GM21717 (cell line): ENCODE measurements around the gene GJA3.

ENCODE experiments used
- ATAC-seq: cut with Tn5 transposase; IDR thresholded peaks from one replicate; pipeline ENCODE4 v1.9.1; 2021; ENCODE audit warnings: mild to moderate bottlenecking, moderate library complexity; ENCODE audit not compliant: unreplicated experiment

Gene GJA3

DNA sequence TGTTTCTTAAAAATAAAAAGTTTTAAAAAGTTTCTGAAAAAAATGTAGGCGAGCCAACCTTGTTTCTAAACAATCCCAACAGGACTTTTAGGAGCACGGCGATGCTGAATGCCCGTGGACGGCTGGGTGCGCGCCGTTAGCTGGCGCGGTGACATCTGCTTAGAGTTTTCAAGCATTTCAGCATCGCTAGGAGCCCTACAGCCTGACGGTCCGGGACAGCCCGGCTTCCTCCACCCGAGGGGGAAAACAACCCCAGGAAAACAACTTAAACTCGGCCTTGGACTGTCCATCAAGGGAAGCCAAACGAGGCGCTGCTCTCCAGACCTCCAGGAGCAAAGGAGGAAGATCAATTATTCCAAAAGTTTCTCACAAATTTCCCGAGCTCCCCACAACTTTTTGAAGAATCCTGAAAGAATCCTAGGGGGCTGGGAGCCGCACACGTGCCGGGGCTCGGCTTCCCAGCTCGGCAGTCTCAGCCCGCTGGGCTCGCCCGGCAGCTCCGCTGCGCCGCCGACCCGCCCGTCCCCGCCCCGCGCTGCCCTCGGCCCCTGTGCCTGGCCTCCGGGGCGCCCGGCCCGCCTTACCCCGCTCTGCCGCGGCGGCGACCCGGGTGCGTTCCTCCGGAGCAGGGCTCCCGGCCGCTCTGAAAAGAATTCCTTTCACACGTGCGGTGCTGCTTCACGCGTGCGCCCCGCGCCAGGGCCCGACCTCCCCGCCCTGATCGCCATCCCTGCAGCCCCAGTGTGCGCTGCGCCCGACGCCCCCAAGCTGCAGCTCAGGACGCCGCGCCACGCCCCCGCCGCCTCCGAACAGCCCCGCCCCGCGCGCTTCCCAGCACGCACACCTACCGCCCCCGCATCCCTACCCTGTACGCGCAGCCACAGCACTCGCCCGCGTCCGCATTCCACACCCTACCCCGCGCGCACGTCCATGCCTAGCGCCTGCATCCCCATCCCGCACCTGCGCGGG, at the start of gene GJA3:
TSS of gene GJA3 (minus strand) at position 747 of the 969 bp plus-strand sequence. CDS start 17,764 bp downstream, outside the sequence.
- peak; percentile 48 for ATAC-seq

DNA sequence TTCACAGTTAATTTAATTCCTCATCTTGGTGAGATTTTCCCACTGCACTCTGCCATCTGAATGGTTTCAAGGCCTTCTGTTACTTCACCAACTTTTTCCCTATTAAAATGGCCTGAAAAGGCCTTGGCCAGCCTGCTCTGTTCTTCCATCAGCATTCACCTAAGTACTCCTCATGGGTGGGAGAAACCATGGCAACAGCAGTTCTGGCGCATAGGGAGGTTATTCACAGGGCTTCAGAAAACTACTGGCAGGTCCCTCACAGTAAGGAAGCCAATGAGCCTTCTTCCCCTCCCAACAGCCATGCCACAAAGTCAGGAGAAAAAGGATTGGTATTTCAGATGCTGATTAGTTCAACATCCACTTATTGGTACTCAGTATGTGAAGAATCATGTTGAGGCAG, 49.1 kb upstream of the GJA3 start:
- no peak for ATAC-seq

DNA sequence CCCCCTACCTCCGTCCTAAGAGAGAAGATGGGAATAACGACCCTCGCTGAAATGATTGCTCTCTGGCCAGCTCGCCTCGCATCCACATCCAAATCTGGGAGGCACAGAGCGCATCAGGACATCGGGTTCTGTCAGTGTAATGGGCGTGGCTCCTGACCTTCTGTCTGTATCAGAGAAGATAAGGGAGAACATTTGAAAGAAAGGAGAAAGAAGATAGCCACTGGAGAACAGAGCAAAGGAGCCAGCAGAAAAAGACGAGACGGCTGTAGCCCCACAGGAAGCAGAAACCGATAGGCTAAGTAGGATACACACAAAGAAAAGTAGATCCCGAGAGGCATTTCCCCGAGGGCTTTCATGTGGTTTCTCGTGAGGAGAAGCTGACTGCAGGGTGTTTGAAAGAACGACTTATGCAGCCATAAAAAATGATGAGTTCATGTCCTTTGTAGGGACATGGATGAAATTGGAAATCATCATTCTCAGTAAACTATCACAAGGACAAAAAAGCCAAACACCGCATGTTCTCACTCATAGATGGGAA, 45.9 kb upstream of the GJA3 start:
- ATAC-seq: no peak

DNA sequence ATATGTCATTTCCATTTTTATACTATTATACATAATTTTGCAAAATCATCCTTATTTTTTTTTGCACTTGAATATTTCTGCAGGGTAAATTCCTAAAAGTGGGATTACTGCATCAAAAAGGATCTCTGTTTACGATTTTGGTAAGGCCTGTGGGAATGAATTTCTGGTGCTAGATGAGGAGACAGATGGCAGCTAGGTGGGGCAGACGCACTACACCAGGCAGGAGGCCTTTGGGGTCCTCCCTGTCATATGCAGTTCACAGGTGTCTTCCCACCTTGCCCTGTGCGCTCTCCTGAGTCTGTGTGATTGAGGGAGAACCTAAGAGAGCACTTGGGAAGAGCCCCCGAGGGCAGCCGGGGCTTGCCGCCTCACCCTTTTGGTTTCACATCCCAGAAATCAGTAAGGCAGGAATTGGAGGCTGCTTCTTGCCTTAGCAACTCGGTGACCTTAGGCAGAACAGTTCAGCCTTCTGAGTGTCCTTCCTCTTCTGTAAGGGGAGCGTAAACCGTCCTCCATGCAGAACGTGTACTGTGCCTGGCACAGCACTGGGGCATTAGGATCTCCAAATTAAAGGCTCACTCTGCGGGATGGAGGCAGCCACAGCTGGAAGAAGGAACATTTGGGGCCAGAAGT, 45.3 kb upstream of the GJA3 start:
- ATAC-seq: no peak

DNA sequence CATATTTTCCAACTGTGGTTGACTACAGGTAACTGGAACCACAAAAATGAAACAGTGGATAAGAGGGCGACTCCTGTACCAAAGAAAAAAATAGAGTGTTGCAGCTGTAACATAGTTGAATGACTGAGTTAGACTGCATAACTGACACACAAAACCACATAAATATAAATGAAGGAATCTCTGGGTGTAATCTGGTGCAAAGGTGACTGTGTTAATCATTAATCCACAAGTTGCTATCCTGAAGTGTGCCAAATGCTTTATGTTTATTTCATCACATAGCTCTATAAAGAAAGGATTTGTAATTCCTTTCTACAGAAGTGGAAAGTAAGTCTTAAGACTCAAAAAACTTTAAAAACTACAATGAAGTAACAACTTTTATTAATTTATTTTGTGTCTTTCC, 37.9 kb upstream of the GJA3 start:
- no peak for ATAC-seq

DNA sequence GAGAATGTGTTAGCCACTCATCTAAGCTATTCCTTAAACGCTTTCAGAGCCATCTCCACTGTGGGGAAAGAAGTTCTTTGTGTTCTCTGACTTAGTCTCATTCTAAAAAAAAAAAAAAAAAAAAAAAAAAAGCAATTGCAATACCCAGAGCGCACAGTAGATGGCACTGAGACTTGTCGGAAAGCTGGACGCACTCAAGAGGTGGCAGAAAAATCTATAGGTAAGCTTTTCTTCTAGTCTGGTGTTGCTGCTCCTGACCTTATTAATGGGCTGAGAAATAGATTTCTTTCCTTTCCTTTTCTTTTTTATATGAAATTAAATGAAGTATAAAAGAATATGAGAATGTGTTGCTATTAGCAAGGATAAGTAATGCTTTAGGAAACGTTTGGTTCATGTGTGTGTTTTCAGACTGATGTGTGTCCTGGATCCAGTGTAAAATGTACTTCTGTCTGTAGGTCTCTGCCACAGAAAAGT, 36.5 kb upstream of the GJA3 start:
- no peak for ATAC-seq

DNA sequence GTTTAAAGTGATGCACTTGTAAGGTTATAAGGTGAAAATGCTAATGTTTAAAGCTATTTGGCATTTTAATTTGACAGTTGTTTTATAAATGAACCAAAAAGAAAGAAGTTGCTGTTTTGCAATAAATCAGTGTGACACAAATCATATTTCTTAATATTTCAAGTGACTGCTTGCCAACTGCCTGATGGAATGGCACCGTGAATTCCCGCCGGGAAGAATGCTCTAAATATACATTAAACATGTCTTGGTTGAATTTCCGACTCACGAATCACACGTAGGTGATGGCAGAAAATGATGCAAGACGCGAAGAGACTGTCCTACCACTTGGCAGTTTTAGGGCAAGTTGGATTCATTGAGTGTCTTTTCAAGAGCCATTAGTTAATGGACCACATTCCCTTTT, 34.9 kb upstream of the GJA3 start:
- no peak for ATAC-seq

DNA sequence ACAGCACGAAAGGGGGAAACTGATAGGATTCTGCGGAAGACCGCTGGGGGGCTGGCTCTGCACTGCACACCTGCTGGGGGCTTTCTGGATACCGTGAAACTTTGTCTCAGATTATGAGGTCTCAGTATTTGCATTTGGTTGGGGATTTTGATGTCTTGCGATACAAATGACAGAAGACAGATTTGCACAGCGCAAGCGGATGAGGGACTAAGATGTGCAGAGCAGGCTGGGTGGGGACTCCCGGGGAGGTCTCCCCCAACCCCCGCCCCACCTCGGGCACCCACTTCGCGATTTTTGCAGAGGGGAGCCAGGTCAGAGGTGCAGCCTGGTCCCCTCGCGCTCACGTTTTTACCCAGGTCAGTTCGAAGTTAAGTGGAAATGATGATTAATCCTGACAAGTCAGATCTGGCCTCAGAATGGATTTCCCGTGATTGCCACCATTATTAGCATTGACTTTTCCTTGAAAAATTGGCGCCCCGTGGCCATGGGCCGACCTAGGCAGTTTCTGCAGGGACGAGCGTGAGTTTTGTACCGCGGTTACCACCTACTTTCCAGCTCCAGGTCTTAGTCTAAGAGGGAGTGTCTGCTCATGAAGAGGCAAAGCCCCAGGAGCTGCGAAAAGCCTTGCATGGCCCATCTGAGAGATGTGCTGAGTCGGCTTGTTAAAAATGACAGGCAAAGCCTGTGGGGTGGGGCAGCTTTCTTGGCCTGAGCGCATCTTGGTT, 33.2 kb upstream of the GJA3 start:
- no peak for ATAC-seq

DNA sequence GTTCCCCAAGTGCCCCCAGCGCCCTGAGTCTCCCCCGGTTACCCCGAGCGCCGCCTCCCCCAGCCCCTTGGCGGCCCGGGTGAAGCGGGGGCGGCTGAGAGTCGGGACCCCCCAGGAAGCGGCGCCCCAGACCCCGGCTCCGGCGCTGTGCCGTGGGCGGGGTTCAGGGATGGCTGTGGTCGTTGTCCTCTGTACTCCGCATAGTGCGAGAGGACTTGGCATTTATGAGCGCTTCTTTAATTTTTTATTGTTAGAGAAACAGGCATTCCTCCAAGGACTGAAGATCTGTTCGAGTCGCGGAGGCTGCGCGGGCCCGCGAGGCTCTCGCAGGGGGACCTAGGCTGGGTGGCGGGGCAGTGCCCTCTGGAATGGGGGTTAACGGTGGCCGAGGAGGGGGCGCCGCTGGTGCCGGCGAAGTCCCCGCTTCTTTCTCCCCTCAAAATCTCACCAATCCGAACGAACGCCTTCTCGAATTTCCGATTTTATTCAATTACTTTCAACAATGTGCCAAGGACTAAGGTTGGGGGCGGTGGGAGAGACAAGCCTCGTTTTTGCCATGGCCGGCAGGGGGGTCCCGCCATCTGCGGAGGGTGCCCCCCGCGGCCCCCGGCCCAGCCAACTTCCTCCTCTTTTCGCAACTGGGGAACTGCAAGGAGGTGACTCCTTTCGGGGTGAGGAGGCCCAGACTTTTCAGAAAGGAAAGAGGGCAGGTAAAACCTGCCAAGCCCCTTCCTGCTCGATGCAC, 32.5 kb upstream of the GJA3 start:
- ATAC-seq: no peak

DNA sequence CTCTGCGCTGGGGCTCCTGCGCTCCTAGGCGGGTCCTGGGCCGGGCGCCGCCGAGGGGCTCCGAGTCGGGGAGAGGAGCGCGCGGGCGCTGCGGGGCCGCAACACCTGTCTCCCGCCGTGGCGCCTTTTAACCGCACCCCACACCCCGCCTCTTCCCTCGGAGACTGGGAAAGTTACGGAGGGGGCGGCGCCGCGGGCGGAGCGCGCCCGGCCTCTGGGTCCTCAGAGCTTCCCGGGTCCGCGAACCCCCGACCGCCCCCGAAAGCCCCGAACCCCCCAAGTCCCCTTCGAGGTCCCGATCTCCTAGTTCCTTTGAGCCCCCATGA, 31.9 kb upstream of the GJA3 start, which contains the start of gene GJB2:
TSS of gene GJB2 (minus strand) at position 103 of the 326 bp plus-strand sequence. CDS start 3,357 bp downstream, outside the sequence.
- no peak for ATAC-seq

DNA sequence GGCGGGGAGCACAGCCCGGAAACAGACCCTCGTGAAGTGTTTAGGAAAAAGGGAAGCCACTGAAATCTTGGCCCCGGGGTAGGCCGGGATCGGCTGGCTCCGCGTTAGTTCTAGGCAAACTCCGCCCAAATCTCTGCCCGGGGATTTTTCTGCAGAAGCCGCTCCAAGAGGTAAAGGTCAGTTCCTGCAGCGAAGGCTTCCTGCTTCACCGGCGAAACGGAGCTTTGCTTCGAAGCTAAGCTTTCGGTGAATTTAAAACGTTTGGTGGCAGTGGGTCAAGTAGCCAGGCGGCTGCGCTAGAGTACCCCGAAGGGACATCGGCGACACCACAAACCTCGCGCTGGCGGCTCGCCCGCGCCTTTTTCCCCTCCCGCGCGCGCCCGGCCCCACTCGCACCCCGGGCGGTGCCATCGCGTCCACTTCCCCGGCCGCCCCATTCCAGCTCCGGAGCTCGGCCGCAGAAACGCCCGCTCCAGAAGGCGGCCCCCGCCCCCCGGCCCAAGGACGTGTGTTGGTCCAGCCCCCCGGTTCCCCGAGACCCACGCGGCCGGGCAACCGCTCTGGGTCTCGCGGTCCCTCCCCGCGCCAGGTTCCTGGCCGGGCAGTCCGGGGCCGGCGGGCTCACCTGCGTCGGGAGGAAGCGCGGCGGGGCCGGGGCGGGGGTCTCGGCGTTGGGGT, 31.4 kb upstream of the GJA3 start:
- no peak for ATAC-seq

DNA sequence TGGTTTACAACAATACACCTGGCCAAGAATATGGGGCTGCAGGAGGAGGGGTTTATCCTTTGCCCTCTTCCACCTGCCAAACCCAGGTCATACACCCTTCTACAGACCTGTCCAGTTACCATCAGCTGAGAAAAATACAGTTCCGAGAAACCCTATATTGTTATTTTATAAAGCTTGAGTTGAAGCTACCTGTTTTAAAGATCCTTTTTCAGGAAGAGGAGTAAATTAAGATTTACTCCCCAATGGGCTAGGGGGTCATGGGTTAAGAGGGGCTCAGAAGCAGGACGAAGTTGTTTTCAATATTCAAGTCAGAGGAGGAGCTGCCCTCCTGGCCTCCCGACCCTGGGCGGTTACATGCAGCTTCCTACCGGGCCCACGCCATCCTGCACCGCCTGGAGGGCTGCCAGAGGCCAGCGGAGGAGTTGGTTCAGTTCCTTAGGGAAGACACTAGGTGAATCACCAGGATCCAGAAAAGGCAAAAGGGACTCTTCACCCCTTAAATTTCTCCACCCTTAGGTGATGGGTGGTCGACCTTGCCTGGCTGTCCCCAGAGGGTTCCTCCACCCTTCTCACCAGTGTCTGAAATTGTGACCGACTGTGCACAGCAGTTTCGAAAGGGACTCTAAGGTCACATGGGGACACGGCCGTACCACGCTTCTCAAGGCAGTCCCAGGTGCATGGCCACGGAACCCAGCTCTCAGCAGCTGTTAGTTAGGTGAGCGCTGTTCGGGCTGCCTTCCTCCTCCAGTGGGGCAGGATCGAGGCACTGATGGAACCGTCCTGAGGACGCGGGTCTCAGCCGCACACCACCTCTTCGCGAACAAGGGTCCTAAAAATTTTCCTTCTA, 30.7 kb upstream of the GJA3 start:
- ATAC-seq: no peak

DNA sequence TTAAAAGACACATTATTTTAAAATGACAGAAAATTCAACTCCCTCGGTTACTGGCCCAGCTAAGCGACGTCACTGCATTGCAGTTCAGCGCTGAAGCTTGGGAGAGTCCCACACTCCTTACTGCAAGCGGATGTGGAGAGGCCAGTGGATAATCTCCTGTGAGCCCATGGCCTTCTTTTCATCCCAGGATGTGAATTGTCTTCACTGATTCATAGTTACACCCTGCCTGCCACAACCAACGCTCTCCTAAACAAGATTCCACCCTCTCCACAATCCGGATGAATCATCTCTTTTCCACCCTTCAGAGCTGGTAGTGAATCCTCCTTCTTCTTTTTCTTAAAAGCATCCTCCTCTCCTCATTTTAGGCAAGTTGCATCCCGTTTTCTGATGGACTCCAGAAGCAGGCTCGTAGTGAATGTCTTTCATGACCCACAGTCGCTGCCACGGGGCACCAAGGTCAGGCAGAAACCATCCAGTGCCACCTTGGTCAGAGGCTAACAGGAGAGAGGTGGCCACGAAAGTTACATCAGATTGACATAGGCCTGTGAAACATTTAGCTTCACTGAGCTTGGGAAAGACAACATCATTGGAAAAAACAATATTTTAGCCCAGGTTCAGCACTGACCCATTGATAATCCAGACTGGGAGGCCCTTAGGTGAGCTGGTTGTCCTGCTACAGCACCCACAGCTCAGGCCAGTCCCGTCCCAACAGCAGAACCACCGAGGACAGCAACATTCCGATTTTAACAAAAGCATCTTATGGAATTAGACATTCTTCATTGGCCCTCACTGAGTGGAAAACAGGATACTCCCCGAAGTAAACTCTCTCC, 29.8 kb upstream of the GJA3 start:
- no peak for ATAC-seq

DNA sequence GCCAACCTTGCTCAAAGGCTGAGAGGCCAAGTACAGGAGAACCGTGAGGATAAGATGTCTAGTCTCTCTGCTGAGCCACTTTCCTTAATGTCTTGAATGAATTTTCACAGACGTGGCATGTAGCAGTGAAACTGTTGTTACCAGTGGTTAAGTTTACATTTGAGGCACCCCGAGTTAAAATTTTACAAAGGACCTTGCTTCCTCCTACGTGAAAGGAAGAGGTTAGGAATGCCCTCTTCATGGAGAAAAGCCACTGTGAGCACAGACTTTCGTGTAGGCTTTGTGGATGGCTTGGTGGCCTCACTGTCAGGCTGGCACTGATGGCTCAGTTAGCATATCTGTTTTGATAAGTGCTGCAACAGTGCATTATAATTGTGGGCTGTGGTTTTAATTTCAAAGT, 29.2 kb upstream of the GJA3 start:
- no peak for ATAC-seq

DNA sequence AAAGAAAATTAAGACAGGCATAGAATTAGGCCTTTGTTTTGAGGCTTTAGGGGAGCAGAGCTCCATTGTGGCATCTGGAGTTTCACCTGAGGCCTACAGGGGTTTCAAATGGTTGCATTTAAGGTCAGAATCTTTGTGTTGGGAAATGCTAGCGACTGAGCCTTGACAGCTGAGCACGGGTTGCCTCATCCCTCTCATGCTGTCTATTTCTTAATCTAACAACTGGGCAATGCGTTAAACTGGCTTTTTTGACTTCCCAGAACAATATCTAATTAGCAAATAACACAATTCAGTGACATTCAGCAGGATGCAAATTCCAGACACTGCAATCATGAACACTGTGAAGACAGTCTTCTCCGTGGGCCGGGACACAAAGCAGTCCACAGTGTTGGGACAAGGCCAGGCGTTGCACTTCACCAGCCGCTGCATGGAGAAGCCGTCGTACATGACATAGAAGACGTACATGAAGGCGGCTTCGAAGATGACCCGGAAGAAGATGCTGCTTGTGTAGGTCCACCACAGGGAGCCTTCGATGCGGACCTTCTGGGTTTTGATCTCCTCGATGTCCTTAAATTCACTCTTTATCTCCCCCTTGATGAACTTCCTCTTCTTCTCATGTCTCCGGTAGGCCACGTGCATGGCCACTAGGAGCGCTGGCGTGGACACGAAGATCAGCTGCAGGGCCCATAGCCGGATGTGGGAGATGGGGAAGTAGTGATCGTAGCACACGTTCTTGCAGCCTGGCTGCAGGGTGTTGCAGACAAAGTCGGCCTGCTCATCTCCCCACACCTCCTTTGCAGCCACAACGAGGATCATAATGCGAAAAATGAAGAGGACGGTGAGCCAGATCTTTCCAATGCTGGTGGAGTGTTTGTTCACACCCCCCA, 28.1 kb upstream of the GJA3 start:
- no peak for ATAC-seq

DNA sequence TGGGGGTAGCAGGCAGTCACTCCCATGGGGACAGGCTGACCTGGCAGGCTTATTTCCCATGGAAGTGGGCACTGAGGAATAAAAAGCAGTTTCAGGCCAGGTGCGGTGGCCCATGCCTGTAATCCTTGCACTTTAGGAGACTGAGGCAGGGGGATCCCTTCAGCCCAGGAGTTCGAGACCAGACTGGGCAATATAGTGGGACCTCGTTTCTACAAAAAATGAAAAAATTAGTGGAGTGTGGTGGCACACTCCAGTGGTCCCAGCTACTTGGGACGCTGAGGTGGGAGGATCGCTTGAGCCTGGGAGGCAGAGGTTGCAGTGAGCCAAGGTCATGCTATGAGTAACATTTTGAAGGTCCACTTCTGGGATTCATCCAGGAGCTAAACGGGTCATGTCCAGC, 25.9 kb upstream of the GJA3 start:
- ATAC-seq: no peak

DNA sequence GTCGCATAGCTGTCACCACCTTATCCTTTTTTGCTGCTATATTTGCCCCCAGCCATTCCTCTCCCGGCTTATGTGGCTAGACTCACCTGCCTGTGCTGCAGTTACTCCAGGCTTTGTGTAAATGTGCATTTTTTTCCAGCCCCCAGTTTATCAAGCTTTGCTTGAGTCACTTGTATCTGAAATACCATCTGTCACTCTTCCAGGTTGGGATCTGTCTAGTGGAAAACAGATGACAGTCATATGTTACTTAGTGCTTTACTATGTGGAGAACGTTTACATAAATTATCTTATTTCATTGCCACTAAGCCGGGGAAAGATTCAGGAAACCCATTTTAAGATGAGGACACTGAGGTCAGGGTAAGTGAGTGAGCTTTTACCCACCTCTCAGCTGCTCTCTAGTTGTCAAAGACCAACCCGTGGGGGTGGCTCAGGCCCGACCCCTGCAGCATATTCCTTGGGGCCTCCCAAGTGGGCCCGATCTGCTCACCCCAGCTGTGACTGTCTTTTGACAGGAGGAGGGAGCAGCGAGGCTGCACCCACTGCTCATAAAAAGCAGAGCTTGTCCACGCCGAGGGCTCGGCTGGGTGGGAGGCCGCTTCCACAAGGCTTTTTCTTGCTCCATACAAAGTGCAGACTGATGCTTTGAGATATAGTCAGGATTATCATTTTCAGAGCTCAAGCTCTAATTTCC, 24.7 kb upstream of the GJA3 start:
- no peak for ATAC-seq
